H9 (cell line): Measurements from ENCODE around the gene FAM131C. TPM values are rescaled to one million over a fixed set of nuclear protein-coding genes. Genes with fewer than 3 reads are reported as not detected.
A peak's percentile ranks its signal among the peaks of the same experiment; 100 is the strongest.
"Not testable (repeated sequence)": the region's sequence is repeated elsewhere in the genome, so short reads cannot be mapped to it uniquely, and the experiment has no call there.

Experiments used
- DNase-seq: peaks from one replicate; pipeline ENCODE4 v3.0.0-alpha.2; 2017
- H2AFZ ChIP-seq: one replicate; pipeline ENCODE4 v1.6.1; 2013; ENCODE audit warnings: mild to moderate bottlenecking, low read length, control low read depth, moderate library complexity
- H2AK5ac ChIP-seq: 2 replicates; pipeline ENCODE4 v1.6.1; 2013; ENCODE audit warnings: low read length, control low read depth, mixed read lengths; ENCODE audit not compliant: insufficient read length
- H2BK120ac ChIP-seq: one replicate; pipeline ENCODE4 v1.6.1; 2013; ENCODE audit warnings: low read depth, mild to moderate bottlenecking, low read length, control low read depth, inconsistent platforms; ENCODE audit not compliant: poor library complexity, severe bottlenecking
- H2BK12ac ChIP-seq: 2 replicates; pipeline ENCODE4 v1.6.1; 2013; ENCODE audit warnings: low read length, control low read depth, mixed read lengths, low read depth; ENCODE audit not compliant: insufficient read length
- H2BK15ac ChIP-seq: 2 replicates; pipeline ENCODE4 v1.6.1; 2013; ENCODE audit warnings: low read depth, low read length, control low read depth
- H2BK20ac ChIP-seq: one replicate; pipeline ENCODE4 v1.6.1; 2013; ENCODE audit warnings: low read depth, mild to moderate bottlenecking, low read length, control low read depth, inconsistent platforms; ENCODE audit not compliant: poor library complexity, severe bottlenecking
- H2BK5ac ChIP-seq: 2 replicates; pipeline ENCODE4 v1.6.1; 2013; ENCODE audit warnings: low read length, control low read depth, mixed read lengths; ENCODE audit not compliant: insufficient read length
- H3K14ac ChIP-seq: 2 replicates; pipeline ENCODE4 v1.6.1; 2013; ENCODE audit warnings: low read length, control low read depth; ENCODE audit not compliant: insufficient read depth
- H3K18ac ChIP-seq: 2 replicates; pipeline ENCODE4 v1.6.1; 2013; ENCODE audit warnings: low read depth, mild to moderate bottlenecking, mixed read lengths, low read length, control low read depth; ENCODE audit not compliant: insufficient read length
- H3K23ac ChIP-seq: 2 replicates; pipeline ENCODE4 v1.6.1; 2013; ENCODE audit warnings: low read length, control low read depth, mixed read lengths, low read depth; ENCODE audit not compliant: insufficient read length
- H3K23me2 ChIP-seq: 2 replicates; pipeline ENCODE4 v1.6.1; 2013; ENCODE audit warnings: low read depth, mild to moderate bottlenecking, mixed read lengths, low read length, control low read depth; ENCODE audit not compliant: insufficient read length, poor library complexity, severe bottlenecking
- H3K27ac ChIP-seq: 2 replicates; pipeline ENCODE4 v1.5.1; 2013; ENCODE audit warnings: low read length, control low read depth, mixed read lengths, low read depth; ENCODE audit not compliant: insufficient read length
- H3K27me3 ChIP-seq: 2 replicates; pipeline ENCODE4 v1.6.1; 2013; ENCODE audit warnings: low read length, control low read depth, inconsistent platforms; ENCODE audit not compliant: insufficient read depth
- H3K4ac ChIP-seq: 2 replicates; pipeline ENCODE4 v1.6.1; 2013; ENCODE audit warnings: low read depth, mild to moderate bottlenecking, control low read depth, inconsistent platforms, low read length, moderate library complexity
- H3K4me1 ChIP-seq: 2 replicates; pipeline ENCODE4 v1.6.1; 2013; ENCODE audit warnings: low read length, control low read depth, inconsistent platforms; ENCODE audit not compliant: insufficient read depth
- H3K4me2 ChIP-seq: 2 replicates; pipeline ENCODE4 v1.6.1; 2013; ENCODE audit warnings: low read length, control low read depth, mixed read lengths; ENCODE audit not compliant: insufficient read length, insufficient read depth
- H3K56ac ChIP-seq: 2 replicates; pipeline ENCODE4 v1.6.1; 2013; ENCODE audit warnings: low read depth, mild to moderate bottlenecking, mixed read lengths, low read length, control low read depth; ENCODE audit not compliant: insufficient read length
- H3K79me1 ChIP-seq: 2 replicates; pipeline ENCODE4 v1.6.1; 2013; ENCODE audit warnings: low read depth, mild to moderate bottlenecking, moderate library complexity, low read length, control low read depth, inconsistent platforms; ENCODE audit not compliant: insufficient read depth, poor library complexity, severe bottlenecking
- H3K79me2 ChIP-seq: 2 replicates; pipeline ENCODE4 v1.6.1; 2013; ENCODE audit warnings: low read length, control low read depth, inconsistent platforms; ENCODE audit not compliant: insufficient read depth
- H3K9ac ChIP-seq: 2 replicates; pipeline ENCODE4 v1.6.1; 2013; ENCODE audit warnings: low read length, control low read depth, mixed read lengths; ENCODE audit not compliant: insufficient read length; ENCODE audit errors: extremely low read depth
- H3K9me3 ChIP-seq: one replicate; pipeline ENCODE4 v1.6.1; 2013; ENCODE audit warnings: low read depth, low read length, inconsistent platforms; ENCODE audit not compliant: control insufficient read depth
- H3T11ph ChIP-seq: one replicate; pipeline ENCODE4 v1.6.1; 2013; ENCODE audit warnings: mild to moderate bottlenecking, low read length, control low read depth, inconsistent platforms
- H4K20me1 ChIP-seq: one replicate; pipeline ENCODE4 v1.6.1; 2013; ENCODE audit not compliant: control insufficient read depth, insufficient read length, insufficient read depth
- H4K5ac ChIP-seq: 2 replicates; pipeline ENCODE4 v1.6.1; 2013; ENCODE audit warnings: low read depth, mild to moderate bottlenecking, mixed read lengths, low read length, control low read depth; ENCODE audit not compliant: insufficient read length
- H4K8ac ChIP-seq: replicated peaks from 2 replicates; pipeline ENCODE4 v1.6.1; 2013; ENCODE audit warnings: low read length, control low read depth, mixed read lengths, low read depth; ENCODE audit not compliant: insufficient read length
- H4K91ac ChIP-seq: 2 replicates; pipeline ENCODE4 v1.6.1; 2013; ENCODE audit warnings: low read depth, mild to moderate bottlenecking, moderate library complexity, mixed read lengths, low read length, control low read depth; ENCODE audit not compliant: insufficient read length
- H3K27ac Mint-ChIP-seq, 3 experiments: 2 replicates in 2 of 3; 3 replicates in 1 of 3; pipeline ENCODE4 v1.8.0; 2020 to 2021; ENCODE audit warnings: mixed read lengths in 3 of 3, mild to moderate bottlenecking in 1 of 3, moderate library complexity in 1 of 3
- H3K27me3 Mint-ChIP-seq: 2 replicates; pipeline ENCODE4 v1.8.0; 2021; ENCODE audit warnings: low read depth, mild to moderate bottlenecking, moderate library complexity, mixed read lengths
- H3K36me3 Mint-ChIP-seq, 3 experiments: 2 replicates in 2 of 3; 3 replicates in 1 of 3; pipeline ENCODE4 v1.8.0; 2020 to 2021; ENCODE audit warnings: low read depth in 3 of 3, mixed read lengths in 3 of 3; ENCODE audit not compliant: insufficient read depth in 1 of 3
- H3K4me1 Mint-ChIP-seq, 2 experiments: 2 replicates each; pipeline ENCODE4 v1.8.0; 2020; ENCODE audit warnings: mixed read lengths in 2 of 2
- H3K4me3 Mint-ChIP-seq, 2 experiments: 2 replicates in 1 of 2; 3 replicates in 1 of 2; pipeline ENCODE4 v1.8.0; 2020 to 2021; ENCODE audit warnings: mild to moderate bottlenecking in 2 of 2, mixed read lengths in 2 of 2, moderate library complexity in 1 of 2
- H3K9me3 Mint-ChIP-seq, 2 experiments: 2 replicates in 1 of 2; 3 replicates in 1 of 2; pipeline ENCODE4 v1.8.0; 2020; ENCODE audit warnings: mild to moderate bottlenecking in 2 of 2, mixed read lengths in 2 of 2, moderate library complexity in 1 of 2
- WGBS: extraction: QIAGEN DNeasy Blood & Tissue Kit; methylation state at CpG from one replicate; pipeline ENCODE4 v1.1.7; 2013; ENCODE audit warnings: missing lambda C conversion rate, low lambda C conversion rate, mixed read lengths; ENCODE audit not compliant: insufficient read length; ENCODE audit errors: extremely low coverage; 5-methylcytosine and 5-hydroxymethylcytosine counted together
- total RNA-seq: library from RNA; stranded (reverse); gene quantifications from 2 replicates; pipeline ENCODE4 v1.2.1, GENCODE V29; 2021

The FAM131C gene
- total RNA-seq, 1 experiment from 2014 or later, result 0.61 TPM

- H3K36me3 Mint-ChIP-seq, H3K9ac ChIP-seq, H2BK20ac ChIP-seq, H3K9me3 Mint-ChIP-seq, H3K27me3 Mint-ChIP-seq, H3K4ac ChIP-seq, H2BK5ac ChIP-seq, H3K79me1 ChIP-seq, H3K23ac ChIP-seq, H3T11ph ChIP-seq, H3K56ac ChIP-seq, H2BK12ac ChIP-seq, H4K5ac ChIP-seq, H2AFZ ChIP-seq, H3K23me2 ChIP-seq, H4K20me1 ChIP-seq, H3K27me3 ChIP-seq, H4K8ac ChIP-seq, H3K9me3 ChIP-seq, H3K27ac ChIP-seq, H3K18ac ChIP-seq, H2BK120ac ChIP-seq, H3K4me2 ChIP-seq, H3K14ac ChIP-seq, H3K79me2 ChIP-seq, H3K4me1 ChIP-seq, H3K4me3 Mint-ChIP-seq, DNase-seq, H4K91ac ChIP-seq: not testable (repeated sequence)
- no CpG with 5 or more reads among the region's 7 CpGs for WGBS
- peak overlapping the region; percentile 57 for H2AK5ac ChIP-seq
- 0 out of 2 replicates have a peak overlapping the region, but pooled peaks have one; percentile 62 for H2BK15ac ChIP-seq
- Mint-ChIP-seq H3K4me1 (peaks cover 7 to 14% of the 10 kb centered on the region in 2 experiments), H3K27ac (0 out of 7 replicates have a peak overlapping the region, but pooled peaks of 1 of the 3 experiments have one; percentile 49)
These were observed 16.0 kb downstream of the FAM131C start for GRCh38 chr1:16057314-16057915.

- H3K36me3 Mint-ChIP-seq, H3K9me3 Mint-ChIP-seq: not testable (repeated sequence)
These were observed 16.9 kb downstream of the FAM131C start for GRCh38 chr1:16056521-16056912.

More at GRCh38 chr1:16056521-16056912, 16.9 kb downstream of the FAM131C start:
- H3K27me3 Mint-ChIP-seq, H3K4ac ChIP-seq, H3K4me2 ChIP-seq, H4K91ac ChIP-seq, H3K9me3 ChIP-seq, H3K4me3 Mint-ChIP-seq, H3K27ac Mint-ChIP-seq, H4K20me1 ChIP-seq, H3K9ac ChIP-seq, H2BK15ac ChIP-seq, H3K14ac ChIP-seq, H3K79me2 ChIP-seq, H3T11ph ChIP-seq, H2AK5ac ChIP-seq, H2BK5ac ChIP-seq, H3K79me1 ChIP-seq, H2BK20ac ChIP-seq, H2BK12ac ChIP-seq, H3K23ac ChIP-seq, H2BK120ac ChIP-seq, H4K8ac ChIP-seq, H3K27me3 ChIP-seq, DNase-seq, H4K5ac ChIP-seq, H2AFZ ChIP-seq, H3K18ac ChIP-seq, H3K23me2 ChIP-seq, H3K27ac ChIP-seq, H3K4me1 ChIP-seq, H3K56ac ChIP-seq: not testable (repeated sequence)
- no CpG with 5 or more reads among the region's 4 CpGs for WGBS
- H3K4me1 Mint-ChIP-seq, result peaks cover 7 to 14% of the 10 kb centered on the region in 2 experiments
